Left renal pelvis (tissue), 4 donors: ENCODE measurements around the gene MICAL3. TPM values are rescaled to one million over a fixed set of nuclear protein-coding genes. Genes with fewer than 3 reads are reported as not detected.

ENCODE experiments used
- DNase-seq, 4 donors: peaks; one replicate each; pipeline ENCODE4 v3.0.0-alpha.2; 2013; ENCODE audit warnings: low read depth in 4 of 4, low spot score in 3 of 4
- polyA plus RNA-seq, 4 donors: library from polyadenylated mRNA; unstranded; fragments of 120-200 nt; gene quantifications; one replicate each; pipeline ENCODE4 v1.2.1, GENCODE V29; 2013; ENCODE audit not compliant: insufficient read length in 4 of 4

Gene MICAL3
- polyA plus RNA-seq, 4 donors, result 20.7 to 37.1 (median 34.1) TPM

GRCh38 chr22:17807086-17807485 lies 217.3 kb downstream of the MICAL3 start:
- no peak for DNase-seq

- DNase-seq, result no peak
Measured at GRCh38 chr22:17806437-17806836, 217.9 kb downstream of the MICAL3 start.

GRCh38 chr22:17804331-17805080 lies 219.9 kb downstream of the MICAL3 start:
- DNase-seq, result no peak

GRCh38 chr22:17803609-17804270 lies 220.6 kb downstream of the MICAL3 start:
- DNase-seq, result no peak

- no peak for DNase-seq
Measured at GRCh38 chr22:17802822-17803221, 221.5 kb downstream of the MICAL3 start.

- DNase-seq, result no peak
Measured at GRCh38 chr22:17802411-17802810, 221.9 kb downstream of the MICAL3 start.

GRCh38 chr22:17797721-17798559 lies 226.4 kb downstream of the MICAL3 start:
- DNase-seq, result no peak

GRCh38 chr22:17796695-17797094 lies 227.7 kb downstream of the MICAL3 start:
- no peak for DNase-seq

- no peak for DNase-seq
Measured at GRCh38 chr22:17795661-17796548, 228.5 kb downstream of the MICAL3 start.

GRCh38 chr22:17794726-17795542 lies 229.4 kb downstream of the MICAL3 start:
- no peak for DNase-seq

- no peak for DNase-seq
Measured at GRCh38 chr22:17792854-17793434, 231.4 kb downstream of the MICAL3 start.

- no peak for DNase-seq
Measured at GRCh38 chr22:17792299-17792698, 232.1 kb downstream of the MICAL3 start.

GRCh38 chr22:17791196-17791595 lies 233.2 kb downstream of the MICAL3 start:
- no peak for DNase-seq

GRCh38 chr22:17789379-17790200 lies 234.8 kb downstream of the MICAL3 start:
- no peak for DNase-seq

- no peak for DNase-seq
Measured at GRCh38 chr22:17788528-17789378, 235.6 kb downstream of the MICAL3 start.

- no peak for DNase-seq
Measured at GRCh38 chr22:17787716-17788330, 236.5 kb downstream of the MICAL3 start.

- DNase-seq, result no peak
Measured at GRCh38 chr22:17787241-17787640, 237.1 kb downstream of the MICAL3 start.
